AG10803 (cell line): ENCODE measurements around the gene MARCHF2.

Experiments
- DNase-seq: peaks from one replicate; pipeline ENCODE4 v3.0.0; 2010; ENCODE audit warnings: low read depth
- H3K4me3 ChIP-seq: 2 replicates; pipeline ENCODE4 v1.5.1; 2011; ENCODE audit warnings: mild to moderate bottlenecking, low read length, control low read depth
- CTCF ChIP-seq: conservative IDR thresholded peaks from 2 replicates; pipeline ENCODE4 v1.5.1; 2011; ENCODE audit warnings: mild to moderate bottlenecking, low read length, control low read depth, inconsistent platforms

Gene MARCHF2

GRCh38 chr19:8485561-8486371, 72.7 kb downstream of the MARCHF2 start:
- H3K4me3 ChIP-seq = no peak overlapping the region
- DNase-seq = no peak
- no peak for TF ChIP-seq CTCF

- no peak for DNase-seq
- no peak for TF ChIP-seq CTCF
- H3K4me3 ChIP-seq = no peak overlapping the region
Observed at GRCh38 chr19:8486661-8487136, 73.6 kb downstream of the MARCHF2 start.

GRCh38 chr19:8487137-8487851, 74.2 kb downstream of the MARCHF2 start:
- DNase-seq = no peak
- TF ChIP-seq CTCF = no peak
- no peak overlapping the region for H3K4me3 ChIP-seq

- H3K4me3 ChIP-seq = no peak overlapping the region
- no peak for TF ChIP-seq CTCF
- DNase-seq = no peak
Observed at GRCh38 chr19:8488365-8488764, 75.3 kb downstream of the MARCHF2 start.
